H1 (cell line): ENCODE results near the gene PAPSS2. TPM values are rescaled to one million over a fixed set of nuclear protein-coding genes. Genes with fewer than 3 reads are reported as not detected.

Experiments used
- CTCF ChIA-PET: fragments of 300-600 bp; sonication (Branson Sonifier 250); formaldehyde crosslinking; loops from one replicate; lab custom pipeline; 2021; ENCODE audit not compliant: partially characterized antibody; lab: Charles Lee
- POLR2A ChIA-PET: fragments of 300-600 bp; sonication (Branson Sonifier 250); formaldehyde crosslinking; loops from one replicate; lab custom pipeline; 2021; ENCODE audit warnings: inconsistent platforms; ENCODE audit not compliant: partially characterized antibody; lab: Charles Lee
- DNase-seq, 2 experiments: peaks; one replicate each; pipeline versions ENCODE4 v3.0.0 to v3.0.0-alpha.2; 2010 to 2022; ENCODE audit warnings: low spot score in 2 of 2, low read depth in 1 of 2, mixed read lengths in 1 of 2
- FAIRE-seq: peaks from 2 replicates; lab custom pipeline; 2011; peaks lifted over from hg19 to GRCh38; lab: Jason Lieb, UNC
- H2AFZ ChIP-seq: 2 replicates; pipeline ENCODE4 v1.8.1; 2012; ENCODE audit warnings: low read length, inconsistent platforms
- H2AK5ac ChIP-seq: 2 replicates; pipeline ENCODE4 v1.6.1; 2013; ENCODE audit warnings: low read depth, low read length
- H2BK120ac ChIP-seq: replicated peaks from 2 replicates; pipeline ENCODE3; 2013; ENCODE audit warnings: low read depth, low read length, inconsistent platforms
- H2BK12ac ChIP-seq: 2 replicates; pipeline ENCODE4 v1.6.1; 2013; ENCODE audit warnings: low read depth, low read length
- H2BK15ac ChIP-seq: 2 replicates; pipeline ENCODE4 v1.6.1; 2013; ENCODE audit warnings: low read length
- H2BK20ac ChIP-seq: 2 replicates; pipeline ENCODE4 v1.6.1; 2013; ENCODE audit warnings: low read length
- H2BK5ac ChIP-seq: 2 replicates; pipeline ENCODE4 v1.6.1; 2013; ENCODE audit warnings: low read depth, low read length
- H3K14ac ChIP-seq: 2 replicates; pipeline ENCODE4 v1.6.1; 2013; ENCODE audit warnings: inconsistent platforms; ENCODE audit not compliant: insufficient read length
- H3K18ac ChIP-seq: 2 replicates; pipeline ENCODE4 v1.6.1; 2013; ENCODE audit warnings: low read length; ENCODE audit errors: extremely low read depth
- H3K23ac ChIP-seq: 2 replicates; pipeline ENCODE4 v1.6.1; 2013; ENCODE audit warnings: inconsistent platforms; ENCODE audit not compliant: insufficient read length
- H3K23me2 ChIP-seq: 2 replicates; pipeline ENCODE4 v1.6.1; 2013; ENCODE audit warnings: low read depth, low read length
- H3K27ac ChIP-seq: 2 replicates; pipeline ENCODE4 v1.6.1; 2011; ENCODE audit warnings: low read depth, low read length, inconsistent platforms
- H3K27me3 ChIP-seq, 4 experiments: replicated peaks in 1 of 4; 1 replicate in 1 of 4; 2 replicates in 3 of 4; pipeline versions ENCODE4 v1.6.1 to v1.8.1; 2011 to 2013; ENCODE audit warnings: low read length in 3 of 4, mild to moderate bottlenecking in 3 of 4, inconsistent platforms in 2 of 4, mixed read lengths in 2 of 4, moderate library complexity in 1 of 4; ENCODE audit not compliant: control insufficient read depth in 3 of 4, insufficient read depth in 3 of 4; ENCODE audit errors: extremely low read depth in 1 of 4
- H3K36me3 ChIP-seq, 4 experiments: 2 replicates each; pipeline versions ENCODE4 v1.6.1 to v1.8.1; 2011 to 2013; ENCODE audit warnings: mild to moderate bottlenecking in 4 of 4, low read length in 3 of 4, moderate library complexity in 2 of 4, control low read depth in 1 of 4, inconsistent platforms in 1 of 4; ENCODE audit not compliant: insufficient read depth in 4 of 4, control insufficient read depth in 2 of 4
- H3K4ac ChIP-seq: replicated peaks from 2 replicates; pipeline ENCODE3; 2013; ENCODE audit warnings: low read length, low read depth, mixed read lengths, inconsistent platforms; ENCODE audit not compliant: insufficient read length
- H3K4me1 ChIP-seq, 4 experiments: replicated peaks in 1 of 4; 1 replicate in 1 of 4; 2 replicates in 3 of 4; pipeline versions ENCODE4 v1.6.1 to v1.8.1; 2011 to 2013; ENCODE audit warnings: low read length in 3 of 4, inconsistent platforms in 2 of 4, mixed read lengths in 1 of 4; ENCODE audit not compliant: insufficient read depth in 4 of 4, control insufficient read depth in 3 of 4
- H3K4me2 ChIP-seq, 2 experiments: 2 replicates each; pipeline versions ENCODE4 v1.6.1 to v1.8.1; 2011 to 2013; ENCODE audit warnings: low read depth in 2 of 2, low read length in 2 of 2, control low read depth in 1 of 2, inconsistent platforms in 1 of 2, mild to moderate bottlenecking in 1 of 2; ENCODE audit not compliant: insufficient read depth in 1 of 2
- H3K4me3 ChIP-seq, 4 experiments: fragments of 200-600, 300-600 bp in 1 of 4; sonication (generic), shearing (Covaris generic), sonication (Bioruptor Twin) in 1 of 4; 2 replicates each; pipeline versions ENCODE4 v1.5.1 to v1.8.1; 2011 to 2016; ENCODE audit warnings: low read length in 4 of 4, low read depth in 3 of 4, control low read depth in 2 of 4, inconsistent platforms in 2 of 4, mild to moderate bottlenecking in 2 of 4, mixed read lengths in 1 of 4, moderate library complexity in 1 of 4; ENCODE audit not compliant: insufficient read depth in 2 of 4; ENCODE audit errors: extremely low read depth in 1 of 4
- H3K56ac ChIP-seq: replicated peaks from 2 replicates; pipeline ENCODE3; 2013; ENCODE audit warnings: low read depth, mild to moderate bottlenecking, mixed read lengths, low read length, inconsistent platforms; ENCODE audit not compliant: insufficient read length
- H3K79me1 ChIP-seq: 2 replicates; pipeline ENCODE4 v1.6.1; 2013; ENCODE audit warnings: low read depth, low read length, control low read depth
- H3K79me2 ChIP-seq, 2 experiments: 2 replicates each; pipeline versions ENCODE4 v1.6.1 to v1.8.1; 2012 to 2013; ENCODE audit warnings: low read length in 2 of 2, mild to moderate bottlenecking in 2 of 2, inconsistent platforms in 1 of 2; ENCODE audit not compliant: insufficient read depth in 2 of 2, control insufficient read depth in 1 of 2
- H3K9ac ChIP-seq, 4 experiments: replicated peaks in 1 of 4; 1 replicate in 1 of 4; 2 replicates in 3 of 4; pipeline versions ENCODE4 v1.6.1 to v1.8.1; 2011 to 2013; ENCODE audit warnings: low read depth in 3 of 4, low read length in 3 of 4, control low read depth in 2 of 4, mild to moderate bottlenecking in 2 of 4, moderate library complexity in 2 of 4, inconsistent platforms in 1 of 4; ENCODE audit errors: extremely low read depth in 1 of 4
- H3K9me3 ChIP-seq, 2 experiments: 2 replicates each; pipeline versions ENCODE4 v1.6.1 to v1.8.1; 2012 to 2013; ENCODE audit warnings: mild to moderate bottlenecking in 2 of 2, moderate library complexity in 2 of 2, control low read depth in 1 of 2, inconsistent platforms in 1 of 2, low read depth in 1 of 2, low read length in 1 of 2, mixed read lengths in 1 of 2; ENCODE audit not compliant: insufficient read depth in 2 of 2
- H4K20me1 ChIP-seq, 2 experiments: replicated peaks in 1 of 2; 2 replicates each; pipeline versions ENCODE3 to v1.8.1; 2011 to 2013; ENCODE audit warnings: inconsistent platforms in 2 of 2, low read length in 2 of 2, mild to moderate bottlenecking in 1 of 2; ENCODE audit not compliant: insufficient read depth in 2 of 2, control insufficient read depth in 1 of 2
- H4K5ac ChIP-seq: 2 replicates; pipeline ENCODE4 v1.6.1; 2013; ENCODE audit warnings: low read length, low read depth, mixed read lengths, inconsistent platforms; ENCODE audit not compliant: insufficient read length
- H4K8ac ChIP-seq: 2 replicates; pipeline ENCODE4 v1.8.0; 2013; ENCODE audit warnings: mild to moderate bottlenecking, moderate library complexity, low read length, inconsistent platforms; ENCODE audit not compliant: insufficient read depth; ENCODE audit errors: extremely low read depth
- H4K91ac ChIP-seq: replicated peaks from 2 replicates; pipeline ENCODE3; 2013; ENCODE audit warnings: low read length, mixed read lengths, inconsistent platforms; ENCODE audit not compliant: insufficient read length
- ATF3 ChIP-seq: IDR thresholded peaks from 2 replicates; pipeline ENCODE4 v1.6.1; 2011; ENCODE audit warnings: low read depth, mild to moderate bottlenecking, low read length; ENCODE audit not compliant: insufficient read depth
- CTBP2 ChIP-seq: IDR thresholded peaks from 2 replicates; pipeline ENCODE4 v1.7.0; 2011; ENCODE audit warnings: borderline replicate concordance, mild to moderate bottlenecking, moderate library complexity, mixed read lengths, low read length; ENCODE audit not compliant: insufficient read depth, insufficient read length
- FOSL1 ChIP-seq: IDR thresholded peaks from 2 replicates; pipeline ENCODE4 v1.6.1; 2011; ENCODE audit warnings: mild to moderate bottlenecking, low read depth, low read length, moderate library complexity; ENCODE audit not compliant: insufficient read depth
- HDAC2 ChIP-seq, 2 experiments: fragments of 300-600 bp in 1 of 2; sonication (generic) in 1 of 2; IDR thresholded peaks; 2 replicates each; pipeline ENCODE4 v1.6.1; 2011 to 2012; ENCODE audit warnings: low read depth in 2 of 2, low read length in 2 of 2, mild to moderate bottlenecking in 2 of 2, moderate library complexity in 2 of 2, borderline replicate concordance in 1 of 2, inconsistent platforms in 1 of 2
- JUN ChIP-seq: IDR thresholded peaks from 2 replicates; pipeline ENCODE4 v1.6.1; 2011; ENCODE audit warnings: low read depth, mild to moderate bottlenecking, improper control_type of control experiment, low read length
- KDM1A ChIP-seq: fragments of 200-600, 300-600 bp; sonication (generic); IDR thresholded peaks from 2 replicates; pipeline ENCODE4 v1.7.1; 2016; ENCODE audit warnings: mild to moderate bottlenecking, low read length, borderline replicate concordance
- RBBP5 ChIP-seq: IDR thresholded peaks from 2 replicates; pipeline ENCODE4 v1.7.1; 2012; ENCODE audit warnings: low read depth, mild to moderate bottlenecking, inconsistent platforms, low read length, moderate library complexity, borderline replicate concordance
- SIN3A ChIP-seq, 2 experiments: IDR thresholded peaks in 1 of 2; conservative IDR thresholded peaks in 1 of 2; 2 replicates each; pipeline ENCODE4 v1.6.1; 2011 to 2012; ENCODE audit warnings: low read length in 2 of 2, improper control_type of control experiment in 1 of 2, low read depth in 1 of 2, mild to moderate bottlenecking in 1 of 2
- SRF ChIP-seq: IDR thresholded peaks from 2 replicates; pipeline ENCODE4 v1.6.1; 2011; ENCODE audit warnings: mild to moderate bottlenecking, low read depth, low read length, moderate library complexity
- TBP ChIP-seq: IDR thresholded peaks from 2 replicates; pipeline ENCODE4 v1.6.1; 2011; ENCODE audit warnings: low read depth, low read length, improper control_type of control experiment
- WGBS, 2 experiments: shearing (Covaris generic) in 1 of 2; methylation state at CpG; one replicate each; pipeline versions ENCODE4 v1.1.6 to v1.1.7; 2013 to 2015; ENCODE audit warnings: low lambda C conversion rate in 2 of 2, mixed read lengths in 2 of 2, inconsistent platforms in 1 of 2, low coverage in 1 of 2, missing lambda C conversion rate in 1 of 2; ENCODE audit not compliant: insufficient replicate concordance in 2 of 2, insufficient coverage in 1 of 2, insufficient read length in 1 of 2; ENCODE audit errors: extremely low coverage in 1 of 2, missing lambda C conversion rate in 1 of 2; 5-methylcytosine and 5-hydroxymethylcytosine counted together
- polyA plus RNA-seq, 7 experiments: library from polyadenylated mRNA; depleted of rRNA in 3 of 7; stranded (reverse) in 5 of 7; unstranded in 2 of 7; fragments of >200 nt in 5 of 7; fragments of 200-250 nt in 2 of 7; gene quantifications; 1 replicate in 5 of 7; 2 replicates in 1 of 7; 4 replicates in 1 of 7; pipeline versions ENCODE4 v1.2.1 to v1.2.3, GENCODE V29; 2011 to 2013; ENCODE audit warnings: missing spikeins in 2 of 7, mixed read lengths in 2 of 7
- total RNA-seq: library from RNA; stranded (reverse); fragmentation: NEBNext Ultra II Directional; extraction: Animal tissue kit (Norgen Biotek cat#: 25700); gene quantifications from 2 replicates; pipeline ENCODE4 v1.2.1, GENCODE V29; 2021
- TF ChIP-seq, protein P1 (sequence below): IDR thresholded peaks from 2 replicates; pipeline ENCODE4 v1.6.1; 2012; ENCODE audit warnings: low read length, inconsistent platforms

PAPSS2 gene
- total and polyA plus RNA-seq, 2 of the 8 experiments (the other 6 are each of a cell fraction or from before 2014, with no cell fraction given): 7.6 to 20.2 TPM

GRCh38 chr10:87757685-87758084 is 98.0 kb downstream of the PAPSS2 start:
- Histone ChIP-seq H2BK5ac (no peak overlapping the region), H3K27ac (no peak overlapping the region), H3K9ac (no peak overlapping the region), H3K23ac (no peak overlapping the region), H3K4me2 (no peak overlapping the region), H4K5ac (no peak overlapping the region), H3K79me2 (no peaks in the 10 kb centered on the region), H3K18ac (no peak overlapping the region), H3K9me3 (no peaks in the 10 kb centered on the region), H3K79me1 (no peaks in the 10 kb centered on the region), H2BK20ac (no peak overlapping the region), H2AFZ (no peak overlapping the region), H4K20me1 (no peaks in the 10 kb centered on the region), H3K23me2 (no peaks in the 10 kb centered on the region), H3K56ac (no peak overlapping the region), H4K8ac (no peak overlapping the region), H3K14ac (no peak overlapping the region), H3K4ac (no peak overlapping the region), H2AK5ac (no peak overlapping the region), H2BK12ac (no peak overlapping the region), H2BK15ac (no peak overlapping the region), H3K4me3 (no peak overlapping the region), H4K91ac (no peak overlapping the region), H2BK120ac (no peak overlapping the region), H3K4me1 (no peaks in the 10 kb centered on the region), H3K36me3 (peaks cover 0 to 15% (median 4%) of the 10 kb centered on the region in 4 experiments; a peak in 5 of 8 replicates), H3K27me3 (no peaks in the 10 kb centered on the region)
- CTCF ChIA-PET: no interaction called here
- 72% methylated on average over 1 of the region's 1 CpG; no CpG with 5 or more reads in 1 of the 2 experiments for WGBS, 2 experiments
- FAIRE-seq: no peak
- POLR2A ChIA-PET: interaction anchor here (1.3 to 1.9 kb wide), 3 partner anchors 7 to 10 kb away, joined by 3 to 7 read pairs (median 3); no protein-coding TSS in a partner anchor
- no peak for DNase-seq
- no peak for TF ChIP-seq SRF
- no peak for TF ChIP-seq RBBP5
- TF ChIP-seq SIN3A (conservative IDR thresholded peaks at IDR 0.05 in 1 of 2, IDR thresholded peaks at IDR 0.05 in 1 of 2; ENCODE audit: low read depth in 1 of 2, low read length in 2 of 2): no peak
- TF ChIP-seq, protein P1, sequence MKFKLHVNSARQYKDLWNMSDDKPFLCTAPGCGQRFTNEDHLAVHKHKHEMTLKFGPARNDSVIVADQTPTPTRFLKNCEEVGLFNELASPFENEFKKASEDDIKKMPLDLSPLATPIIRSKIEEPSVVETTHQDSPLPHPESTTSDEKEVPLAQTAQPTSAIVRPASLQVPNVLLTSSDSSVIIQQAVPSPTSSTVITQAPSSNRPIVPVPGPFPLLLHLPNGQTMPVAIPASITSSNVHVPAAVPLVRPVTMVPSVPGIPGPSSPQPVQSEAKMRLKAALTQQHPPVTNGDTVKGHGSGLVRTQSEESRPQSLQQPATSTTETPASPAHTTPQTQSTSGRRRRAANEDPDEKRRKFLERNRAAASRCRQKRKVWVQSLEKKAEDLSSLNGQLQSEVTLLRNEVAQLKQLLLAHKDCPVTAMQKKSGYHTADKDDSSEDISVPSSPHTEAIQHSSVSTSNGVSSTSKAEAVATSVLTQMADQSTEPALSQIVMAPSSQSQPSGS: no peak
- no peak for TF ChIP-seq CTBP2
- TF ChIP-seq FOSL1: no peak
- no peak for TF ChIP-seq ATF3
- TF ChIP-seq JUN: no peak
- TF ChIP-seq TBP: no peak
- no peak for TF ChIP-seq KDM1A
- no peak for TF ChIP-seq HDAC2 (IDR thresholded peaks at IDR 0.05; ENCODE audit: borderline replicate concordance in 1 of 2, low read depth in 2 of 2, low read length in 2 of 2)
